D721Med (cell line): ENCODE results near the gene KRT37.

Source experiments
- DNase-seq: peaks from one replicate; pipeline ENCODE4 v3.0.0; 2011; ENCODE audit warnings: low spot score; ENCODE audit not compliant: insufficient read length
- FAIRE-seq: peaks from 2 replicates; lab custom pipeline; 2011; peaks lifted over from hg19 to GRCh38; lab: Jason Lieb, UNC
- CTCF ChIP-seq: IDR thresholded peaks from 2 replicates; pipeline ENCODE4 v1.5.1; 2012; ENCODE audit warnings: mild to moderate bottlenecking, control low read depth; ENCODE audit not compliant: insufficient read depth; ENCODE audit errors: missing control alignments

KRT37 gene

GRCh38 chr17:41417576-41418015, 6.8 kb downstream of the KRT37 start:
- TF ChIP-seq CTCF, result peak; percentile 17
- FAIRE-seq (no peak), DNase-seq (no peak)

GRCh38 chr17:41417127-41417526, 7.3 kb downstream of the KRT37 start:
- DNase-seq, result no peak
- TF ChIP-seq CTCF, result no peak
- no peak for FAIRE-seq

DNA sequence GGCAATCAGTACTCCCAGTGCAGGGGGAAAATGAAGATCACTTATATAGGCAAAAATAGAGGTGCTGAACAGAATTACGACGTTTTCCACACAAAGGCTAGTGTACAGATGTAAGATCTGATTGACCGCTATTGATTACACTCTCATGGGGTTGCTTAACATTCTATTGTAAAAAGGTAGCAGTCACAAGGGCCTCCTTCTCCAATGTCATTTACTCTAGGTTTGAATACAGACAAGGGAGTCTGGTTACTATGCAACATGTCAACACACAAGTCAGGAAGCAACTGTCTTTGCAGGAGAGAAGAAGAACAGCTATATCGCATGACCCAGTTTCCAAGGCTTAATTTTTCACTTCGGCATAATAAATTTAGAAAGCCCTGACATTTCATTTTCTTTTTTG, 7.9 kb downstream of the KRT37 start:
- no peak for TF ChIP-seq CTCF
- DNase-seq (no peak), FAIRE-seq (no peak)

GRCh38 chr17:41415833-41416335, 8.5 kb downstream of the KRT37 start:
- DNase-seq (no peak), FAIRE-seq (no peak)
- TF ChIP-seq CTCF, result no peak

GRCh38 chr17:41415411-41415810, 9.0 kb downstream of the KRT37 start:
- DNase-seq, result no peak
- no peak for TF ChIP-seq CTCF
- no peak for FAIRE-seq

- no peak for FAIRE-seq
- DNase-seq, result no peak
- no peak for TF ChIP-seq CTCF
Observed at GRCh38 chr17:41413982-41414381, 10.4 kb downstream of the KRT37 start.

DNA sequence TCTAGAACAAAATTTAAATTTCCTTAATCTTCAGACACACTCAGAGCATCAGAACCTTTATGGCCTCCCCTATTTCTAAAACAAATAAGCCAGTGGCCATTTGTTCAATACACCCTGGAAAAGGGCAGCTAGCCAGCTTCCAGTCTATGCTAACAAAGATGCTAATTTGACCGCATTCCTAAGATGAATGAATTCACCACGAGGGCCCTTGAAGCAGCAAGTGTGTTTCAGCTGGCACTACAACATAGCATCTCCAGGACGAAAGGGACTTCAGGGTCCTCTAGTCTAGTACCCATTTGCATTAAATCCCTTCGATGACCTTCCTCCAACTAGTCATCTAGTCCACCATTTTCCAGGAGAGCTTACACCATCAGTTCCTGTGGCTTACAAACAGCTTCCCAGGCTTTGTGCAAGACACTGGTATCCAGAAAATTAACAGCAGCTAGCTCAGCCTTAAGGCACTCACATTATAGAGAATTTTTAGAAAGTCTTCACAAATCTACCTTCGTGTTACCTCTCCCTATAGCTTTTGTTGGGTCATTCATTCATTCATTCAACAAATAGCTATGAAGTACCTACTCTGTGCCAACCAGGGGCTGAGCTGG, 10.9 kb downstream of the KRT37 start:
- no peak for TF ChIP-seq CTCF
- DNase-seq, result no peak
- FAIRE-seq, result no peak
